ENCODE data around the gene PMM2. TPM values are rescaled to one million over a fixed set of nuclear protein-coding genes. Genes with fewer than 3 reads are reported as not detected.
"Not testable (repeated sequence)": the region's sequence is repeated elsewhere in the genome, so short reads cannot be mapped to it uniquely, and the experiment has no call there.

The PMM2 gene
- total RNA-seq, 1 donor from 2014 or later: 47.6 TPM

- Mint-ChIP-seq H3K27ac (ENCODE audit: unreplicated experiment) (no peak overlapping the region), H3K4me1 (ENCODE audit: low read depth) (no peaks in the 10 kb centered on the region), H3K27me3 (ENCODE audit: low read depth) (no peaks in the 10 kb centered on the region), H3K4me3 (ENCODE audit: unreplicated experiment) (no peak overlapping the region), H3K9me3 (ENCODE audit: low read depth) (no peaks in the 10 kb centered on the region), H3K36me3 (ENCODE audit: low read depth) (no peaks in the 10 kb centered on the region)
- DNase-seq (ENCODE audit: low spot score): no peak
- no peak for TF ChIP-seq CTCF (IDR thresholded peaks at IDR 0.05)
These were observed 20.4 kb upstream of the PMM2 start for GRCh38 chr16:8777217-8777616.

DNA sequence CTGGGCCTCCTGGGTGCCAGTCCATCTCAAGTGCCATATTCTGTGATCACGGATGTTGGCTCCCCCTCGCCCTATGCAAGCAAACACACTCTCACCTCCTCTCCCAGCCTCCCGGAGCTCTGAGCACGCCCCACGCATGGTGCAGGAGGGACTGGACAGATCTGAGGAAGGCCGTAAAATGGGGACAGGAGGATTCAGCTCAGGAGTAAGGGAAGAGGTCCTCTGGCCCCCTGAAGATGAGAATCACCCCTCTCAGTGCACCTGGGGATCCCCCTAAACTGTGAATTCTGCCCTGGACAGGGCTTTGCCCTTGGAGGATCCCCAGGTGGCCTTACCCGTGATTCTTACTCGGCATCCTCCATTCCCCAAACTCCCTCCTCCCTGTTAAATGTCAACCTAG lies 15.8 kb upstream of the PMM2 start:
- DNase-seq (ENCODE audit: low spot score): no peak
- Mint-ChIP-seq H3K4me1 (ENCODE audit: low read depth) (no peaks in the 10 kb centered on the region), H3K27ac (ENCODE audit: unreplicated experiment) (no peak overlapping the region), H3K4me3 (ENCODE audit: unreplicated experiment) (no peak overlapping the region), H3K36me3 (ENCODE audit: low read depth) (peaks cover 3% of the 10 kb centered on the region), H3K9me3 (ENCODE audit: low read depth) (no peaks in the 10 kb centered on the region), H3K27me3 (ENCODE audit: low read depth) (no peaks in the 10 kb centered on the region)
- no peak for TF ChIP-seq CTCF (IDR thresholded peaks at IDR 0.05)

- Mint-ChIP-seq H3K9me3 (ENCODE audit: low read depth) (no peaks in the 10 kb centered on the region), H3K36me3 (ENCODE audit: low read depth) (peaks cover 3% of the 10 kb centered on the region)
These were observed 15.0 kb upstream of the PMM2 start for GRCh38 chr16:8782673-8783072.

GRCh38 chr16:8785408-8785807 lies 12.2 kb upstream of the PMM2 start:
- no peak overlapping the region for H3K4me3 Mint-ChIP-seq (ENCODE audit: unreplicated experiment)
- TF ChIP-seq CTCF (IDR thresholded peaks at IDR 0.05): no peak
- peaks cover 3% of the 10 kb centered on the region for H3K36me3 Mint-ChIP-seq (ENCODE audit: low read depth)
- H3K27me3 Mint-ChIP-seq (ENCODE audit: low read depth): no peaks in the 10 kb centered on the region
- H3K4me1 Mint-ChIP-seq (ENCODE audit: low read depth): no peaks in the 10 kb centered on the region
- H3K9me3 Mint-ChIP-seq (ENCODE audit: low read depth): no peaks in the 10 kb centered on the region
- no peak overlapping the region for H3K27ac Mint-ChIP-seq (ENCODE audit: unreplicated experiment)
- no peak for DNase-seq (ENCODE audit: low spot score)

More at GRCh38 chr16:8782673-8783072, 15.0 kb upstream of the PMM2 start:
- no peak for DNase-seq (ENCODE audit: low spot score)
- no peaks in the 10 kb centered on the region for H3K27me3 Mint-ChIP-seq (ENCODE audit: low read depth)
- no peak overlapping the region for H3K27ac Mint-ChIP-seq (ENCODE audit: unreplicated experiment)
- TF ChIP-seq CTCF (IDR thresholded peaks at IDR 0.05): no peak
- H3K4me1 Mint-ChIP-seq (ENCODE audit: low read depth): no peaks in the 10 kb centered on the region
- no peak overlapping the region for H3K4me3 Mint-ChIP-seq (ENCODE audit: unreplicated experiment)

- H3K36me3 Mint-ChIP-seq (ENCODE audit: low read depth); H3K27ac Mint-ChIP-seq (ENCODE audit: unreplicated experiment); H3K4me1 Mint-ChIP-seq (ENCODE audit: low read depth); H3K4me3 Mint-ChIP-seq (ENCODE audit: unreplicated experiment); H3K9me3 Mint-ChIP-seq (ENCODE audit: low read depth); H3K27me3 Mint-ChIP-seq (ENCODE audit: low read depth); DNase-seq (ENCODE audit: low spot score): not testable (repeated sequence)
These were observed 11.3 kb upstream of the PMM2 start for GRCh38 chr16:8786316-8786715.

DNA sequence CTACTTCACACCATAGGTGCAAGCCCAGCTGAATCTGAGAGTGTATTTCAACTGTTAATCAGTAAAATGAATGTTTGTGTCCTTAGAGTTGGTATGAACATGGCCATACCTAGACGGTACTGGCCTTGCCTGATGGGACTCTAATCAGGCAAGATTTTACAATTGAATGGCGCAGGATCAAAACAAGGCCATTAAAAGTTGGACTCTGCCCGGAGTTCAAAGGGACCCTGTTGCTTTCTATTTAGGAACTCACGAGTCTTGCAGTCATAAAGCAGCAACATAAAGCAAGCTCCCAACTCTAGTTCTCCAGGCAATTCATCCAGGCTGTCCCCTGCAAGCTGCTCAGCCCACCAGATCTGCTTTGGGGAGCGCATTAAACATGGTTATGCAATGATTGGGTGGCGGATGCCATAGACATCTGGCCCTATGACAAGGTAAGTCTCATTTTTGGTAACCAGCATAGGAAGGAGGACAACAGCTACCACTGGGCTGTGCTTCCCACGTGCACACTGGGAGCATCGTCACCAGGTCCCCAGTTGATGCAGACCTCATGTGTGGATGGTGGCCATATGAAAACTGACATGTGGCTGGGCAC lies 9.0 kb upstream of the PMM2 start:
- no peak for DNase-seq (ENCODE audit: low spot score)
- H3K4me1 Mint-ChIP-seq (ENCODE audit: low read depth): no peaks in the 10 kb centered on the region
- no peak overlapping the region for H3K4me3 Mint-ChIP-seq (ENCODE audit: unreplicated experiment)
- no peaks in the 10 kb centered on the region for H3K27me3 Mint-ChIP-seq (ENCODE audit: low read depth)
- H3K9me3 Mint-ChIP-seq (ENCODE audit: low read depth): no peaks in the 10 kb centered on the region
- no peak overlapping the region for H3K27ac Mint-ChIP-seq (ENCODE audit: unreplicated experiment)
- TF ChIP-seq CTCF (IDR thresholded peaks at IDR 0.05): no peak
- no peaks in the 10 kb centered on the region for H3K36me3 Mint-ChIP-seq (ENCODE audit: low read depth)

Measured in chondrocyte (in vitro differentiated cells).